22Rv1 (cell line): ENCODE data around the gene FCMR.

Experiments
- CTCF ChIP-seq: fragments of 450-650 bp; IDR thresholded peaks from 2 replicates; pipeline ENCODE4 v1.5.1; 2017; ENCODE audit warnings: mild to moderate bottlenecking
- ZFX ChIP-seq: fragments of 450-650 bp; IDR thresholded peaks from 2 replicates; pipeline ENCODE4 v1.6.1; 2017; ENCODE audit warnings: antibody characterized with exemption, borderline replicate concordance

GRCh38 chr1:206963119-206963712 lies 41.5 kb upstream of the FCMR start:
- TF ChIP-seq CTCF (no peak), ZFX (no peak)
